MCF 10A (cell line): ENCODE data around the gene MUC5AC. TPM values are rescaled to one million over a fixed set of nuclear protein-coding genes. Genes with fewer than 3 reads are reported as not detected.

ENCODE experiments used
- BruUV-seq: library from RNA; stranded (reverse); fragments of 400-500 nt; replicated peaks from 2 replicates; lab custom pipeline; 2021; lab: Mats Ljungman, UMichigan
- CTCF ChIA-PET: fragments of 300-600 bp; sonication (Branson Sonifier 250); formaldehyde crosslinking; extraction: SDS; loops from one replicate; lab custom pipeline; 2021; ENCODE audit warnings: antibody characterized with exemption, inconsistent platforms; lab: Yijun Ruan, JAX
- POLR2A ChIA-PET: fragments of 300-600, 350-650 bp; sonication (Branson Sonifier 250); formaldehyde crosslinking; extraction: SDS; loops from one replicate; lab custom pipeline; 2020; ENCODE audit warnings: antibody characterized with exemption, inconsistent platforms; lab: Yijun Ruan, JAX
- DNase-seq: peaks from one replicate; pipeline ENCODE4 v3.0.0-alpha.2; 2018; ENCODE audit not compliant: unreplicated experiment
- H3K27ac Mint-ChIP-seq: one replicate; pipeline ENCODE4 v1.8.0; 2022; ENCODE audit warnings: mild to moderate bottlenecking, low read depth, mixed read lengths; ENCODE audit not compliant: unreplicated experiment
- H3K27me3 Mint-ChIP-seq: one replicate; pipeline ENCODE4 v1.8.0; 2022; ENCODE audit warnings: mixed read lengths; ENCODE audit not compliant: insufficient read depth, unreplicated experiment
- H3K36me3 Mint-ChIP-seq: one replicate; pipeline ENCODE4 v1.8.0; 2022; ENCODE audit warnings: mild to moderate bottlenecking, moderate library complexity, mixed read lengths; ENCODE audit not compliant: insufficient read depth, unreplicated experiment
- H3K4me1 Mint-ChIP-seq: one replicate; pipeline ENCODE4 v1.8.0; 2022; ENCODE audit warnings: mixed read lengths; ENCODE audit not compliant: insufficient read depth, unreplicated experiment
- H3K4me3 Mint-ChIP-seq: one replicate; pipeline ENCODE4 v1.8.0; 2022; ENCODE audit warnings: mild to moderate bottlenecking, moderate library complexity, mixed read lengths; ENCODE audit not compliant: unreplicated experiment
- H3K9me3 Mint-ChIP-seq: one replicate; pipeline ENCODE4 v1.8.0; 2022; ENCODE audit warnings: mixed read lengths; ENCODE audit not compliant: unreplicated experiment
- intact Hi-C: fragments of 100-400 bp; cut with micrococcal nuclease; formaldehyde crosslinking; loops from 2 replicates; pipeline ENCODE4 v1.14.1; 2022
- total RNA-seq: library from RNA; stranded (reverse); gene quantifications from 2 replicates; pipeline ENCODE4 v1.2.3, GENCODE V29; 2022
- TF ChIP-seq, protein P1 (sequence below): fragments of 200-600 bp; IDR thresholded peaks from one replicate; pipeline ENCODE4 v1.8.0; 2022; ENCODE audit warnings: antibody characterized with exemption, mild to moderate bottlenecking; ENCODE audit not compliant: unreplicated experiment

Gene MUC5AC
- total RNA-seq, 1 experiment from 2014 or later: not detected

DNA sequence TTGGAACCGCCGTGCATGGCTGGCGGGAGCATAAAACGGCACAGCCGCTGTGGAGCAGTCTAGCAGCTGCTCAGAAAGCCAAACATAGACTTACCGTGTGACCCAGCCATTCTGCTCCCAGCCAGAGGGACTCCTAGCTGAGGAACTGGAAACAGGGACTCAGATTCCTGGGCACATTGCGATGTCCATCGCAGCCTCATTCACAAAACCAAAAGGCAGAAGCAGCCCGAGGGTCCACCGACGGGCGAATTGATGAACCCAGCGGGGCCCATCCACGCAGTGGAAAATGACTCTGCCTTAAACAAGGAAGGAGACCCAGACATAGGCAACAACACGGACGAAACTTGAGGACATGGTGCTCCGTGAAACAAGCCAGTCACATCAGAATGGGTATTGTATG lies 59.4 kb downstream of the MUC5AC start:
- no peak overlapping the region for H3K4me3 Mint-ChIP-seq
- intact Hi-C loops: no loop called here
- peaks cover 5% of the 10 kb centered on the region for H3K36me3 Mint-ChIP-seq
- TF ChIP-seq, protein P1, sequence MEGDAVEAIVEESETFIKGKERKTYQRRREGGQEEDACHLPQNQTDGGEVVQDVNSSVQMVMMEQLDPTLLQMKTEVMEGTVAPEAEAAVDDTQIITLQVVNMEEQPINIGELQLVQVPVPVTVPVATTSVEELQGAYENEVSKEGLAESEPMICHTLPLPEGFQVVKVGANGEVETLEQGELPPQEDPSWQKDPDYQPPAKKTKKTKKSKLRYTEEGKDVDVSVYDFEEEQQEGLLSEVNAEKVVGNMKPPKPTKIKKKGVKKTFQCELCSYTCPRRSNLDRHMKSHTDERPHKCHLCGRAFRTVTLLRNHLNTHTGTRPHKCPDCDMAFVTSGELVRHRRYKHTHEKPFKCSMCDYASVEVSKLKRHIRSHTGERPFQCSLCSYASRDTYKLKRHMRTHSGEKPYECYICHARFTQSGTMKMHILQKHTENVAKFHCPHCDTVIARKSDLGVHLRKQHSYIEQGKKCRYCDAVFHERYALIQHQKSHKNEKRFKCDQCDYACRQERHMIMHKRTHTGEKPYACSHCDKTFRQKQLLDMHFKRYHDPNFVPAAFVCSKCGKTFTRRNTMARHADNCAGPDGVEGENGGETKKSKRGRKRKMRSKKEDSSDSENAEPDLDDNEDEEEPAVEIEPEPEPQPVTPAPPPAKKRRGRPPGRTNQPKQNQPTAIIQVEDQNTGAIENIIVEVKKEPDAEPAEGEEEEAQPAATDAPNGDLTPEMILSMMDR: no peak
- no peak overlapping the region for H3K27ac Mint-ChIP-seq
- no peaks in the 10 kb centered on the region for H3K4me1 Mint-ChIP-seq
- H3K27me3 Mint-ChIP-seq: peaks cover 50% of the 10 kb centered on the region
- no peak for DNase-seq
- peaks cover 3% of the 10 kb centered on the region for H3K9me3 Mint-ChIP-seq
- ChIA-PET CTCF (interaction anchor here (0.5 kb wide), 1 partner anchor 273 kb away, joined by 3 read pairs; no protein-coding TSS in a partner anchor), POLR2A (interaction anchor here (0.5 kb wide), 1 partner anchor 860 kb away, joined by 3 read pairs; no protein-coding TSS in a partner anchor)
- BruUV-seq: no TSS peak

DNA sequence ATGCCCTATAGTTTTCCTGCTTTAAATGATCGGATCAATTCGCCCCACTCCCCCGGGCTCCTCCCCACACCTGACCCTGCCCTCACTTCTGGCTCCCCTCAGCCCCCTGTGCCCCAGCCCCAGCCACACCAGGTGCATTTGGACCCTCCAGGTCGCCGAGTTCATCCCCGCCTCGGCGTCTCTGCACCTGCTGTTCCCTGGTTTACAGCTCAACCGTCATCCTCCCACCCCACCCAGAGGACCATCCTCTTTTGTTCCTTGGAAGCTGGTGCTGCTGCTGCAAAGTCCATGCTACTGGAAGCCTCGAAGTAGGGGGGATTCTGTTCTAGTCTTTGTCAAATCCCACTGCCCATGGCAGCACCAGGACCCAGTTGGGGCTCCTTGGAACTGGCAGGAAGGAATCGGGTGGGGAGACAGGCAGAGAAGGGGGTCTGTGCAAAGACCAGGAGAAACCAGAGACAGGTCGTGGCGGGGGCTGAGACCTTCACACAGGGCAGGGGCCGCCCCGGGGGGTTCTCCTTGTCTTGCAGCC lies 60.6 kb downstream of the MUC5AC start:
- intact Hi-C loops: no loop called here
- no TSS peak for BruUV-seq
- ChIA-PET POLR2A (no interaction called here), CTCF (interaction anchor here (0.7 kb wide), 1 partner anchor 11 kb away, joined by 3 read pairs; no protein-coding TSS in a partner anchor)
- H3K9me3 Mint-ChIP-seq: no peaks in the 10 kb centered on the region
- peaks cover 5% of the 10 kb centered on the region for H3K36me3 Mint-ChIP-seq
- no peaks in the 10 kb centered on the region for H3K4me1 Mint-ChIP-seq
- no peak overlapping the region for H3K4me3 Mint-ChIP-seq
- TF ChIP-seq, protein P1: no peak
- H3K27ac Mint-ChIP-seq: no peak overlapping the region
- no peak for DNase-seq
- peaks cover 39% of the 10 kb centered on the region for H3K27me3 Mint-ChIP-seq

DNA sequence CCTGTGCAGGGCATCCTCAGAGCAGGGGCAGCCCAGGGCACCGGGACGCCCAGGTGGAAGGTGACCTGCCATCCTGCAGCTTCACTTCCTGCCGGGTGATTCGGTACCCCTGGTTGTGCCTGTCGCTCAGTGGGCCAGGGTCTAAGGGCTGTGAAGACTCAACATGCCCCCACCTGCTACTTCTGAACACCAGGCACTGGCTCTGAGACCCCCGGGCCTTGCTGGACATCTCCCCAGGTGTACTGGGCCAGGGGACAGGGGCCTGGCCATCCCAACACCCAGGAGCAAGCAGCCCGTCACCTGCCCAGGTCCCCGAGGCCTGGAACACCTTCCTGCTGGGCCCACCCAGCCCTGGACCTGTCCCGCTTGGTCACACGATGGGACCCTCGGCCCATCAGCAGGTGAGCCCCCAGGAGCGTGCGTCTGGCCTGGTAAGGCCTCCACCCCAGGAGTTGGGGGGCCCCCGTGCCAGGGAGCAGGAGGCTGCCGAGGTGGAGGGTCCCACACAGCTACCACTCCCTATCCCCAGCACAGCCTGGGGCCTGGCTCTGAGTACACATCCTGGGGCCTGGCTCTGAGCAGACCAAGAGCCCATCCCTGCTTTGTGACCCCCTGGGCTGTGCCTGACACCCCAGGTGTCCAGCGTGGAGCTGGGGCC lies 61.2 kb downstream of the MUC5AC start:
- no peaks in the 10 kb centered on the region for H3K4me1 Mint-ChIP-seq
- H3K27ac Mint-ChIP-seq: no peak overlapping the region
- BruUV-seq: no TSS peak
- H3K4me3 Mint-ChIP-seq: no peak overlapping the region
- ChIA-PET POLR2A (no interaction called here), CTCF (interaction anchor here (0.7 kb wide), 1 partner anchor 11 kb away, joined by 3 read pairs; no protein-coding TSS in a partner anchor)
- H3K9me3 Mint-ChIP-seq: no peaks in the 10 kb centered on the region
- DNase-seq: no peak
- intact Hi-C loops: no loop called here
- TF ChIP-seq, protein P1: no peak
- peaks cover 36% of the 10 kb centered on the region for H3K27me3 Mint-ChIP-seq
- peaks cover 5% of the 10 kb centered on the region for H3K36me3 Mint-ChIP-seq

DNA sequence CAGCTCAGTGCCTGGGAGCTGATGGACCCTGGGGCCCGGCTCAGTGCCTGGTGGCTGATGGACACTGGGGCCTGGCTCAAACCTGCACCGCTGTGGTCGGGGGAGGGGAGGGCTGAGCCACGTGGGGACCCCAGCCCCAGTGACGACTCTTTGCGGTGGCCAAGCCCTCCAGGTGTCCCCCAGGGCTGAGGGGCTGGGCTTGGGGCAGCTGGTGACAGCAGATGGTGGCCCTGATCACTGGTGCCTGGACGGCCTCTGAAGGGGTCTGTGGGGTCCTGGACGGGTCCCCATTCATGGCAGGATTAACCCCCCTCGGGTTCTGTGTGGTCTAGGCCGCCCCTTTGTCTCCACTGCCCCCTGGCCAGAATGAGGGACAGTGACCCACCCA lies 61.7 kb downstream of the MUC5AC start:
- DNase-seq: no peak
- H3K36me3 Mint-ChIP-seq: peaks cover 5% of the 10 kb centered on the region
- H3K4me3 Mint-ChIP-seq: no peak overlapping the region
- POLR2A ChIA-PET: no interaction called here
- peaks cover 36% of the 10 kb centered on the region for H3K27me3 Mint-ChIP-seq
- TF ChIP-seq, protein P1: no peak
- H3K9me3 Mint-ChIP-seq: no peaks in the 10 kb centered on the region
- BruUV-seq: no TSS peak
- H3K4me1 Mint-ChIP-seq: no peaks in the 10 kb centered on the region
- intact Hi-C loops: no loop called here
- CTCF ChIA-PET: no interaction called here
- H3K27ac Mint-ChIP-seq: no peak overlapping the region
